HEK293 (cell line): ENCODE data around the gene LRRC8C.

Experiments used
- CTCF ChIA-PET: fragments of 350-600 bp; formaldehyde crosslinking; extraction: SDS; loops from one replicate; lab custom pipeline; 2021; ENCODE audit warnings: antibody characterized with exemption; lab: Yijun Ruan, JAX
- POLR2A ChIA-PET: fragments of 300-600 bp; formaldehyde crosslinking; extraction: SDS; loops from one replicate; lab custom pipeline; 2020; ENCODE audit warnings: antibody characterized with exemption, inconsistent platforms; lab: Yijun Ruan, JAX
- H3K27ac ChIP-seq: fragments of 200-500 bp; sonication (Bioruptor generic); 2 replicates; pipeline ENCODE4 v1.5.1; 2014; ENCODE audit warnings: low read depth, low read length, control low read depth, inconsistent platforms; ENCODE audit errors: extremely low read depth
- H3K36me3 ChIP-seq, 2 experiments: fragments of 200-500 bp in 1 of 2; sonication (Bioruptor generic) in 1 of 2; 1 replicate in 1 of 2; 2 replicates in 1 of 2; pipeline ENCODE4 v1.5.1; 2014 to 2017; ENCODE audit warnings: inconsistent platforms in 2 of 2, low read length in 2 of 2; ENCODE audit not compliant: control insufficient read depth in 2 of 2, insufficient read depth in 1 of 2
- H3K4me1 ChIP-seq: fragments of 200-500 bp; sonication (Bioruptor generic); 2 replicates; pipeline ENCODE4 v1.5.1; 2014; ENCODE audit warnings: mild to moderate bottlenecking, low read length, inconsistent platforms; ENCODE audit not compliant: control insufficient read depth, insufficient read depth
- H3K4me3 ChIP-seq: 2 replicates; pipeline ENCODE4 v1.5.1; 2011; ENCODE audit warnings: low read depth, mild to moderate bottlenecking, control low read depth, low read length, moderate library complexity
- H3K9me3 ChIP-seq: fragments of 200-500 bp; sonication (Bioruptor generic); 2 replicates; pipeline ENCODE4 v1.5.1; 2014; ENCODE audit warnings: low read depth, low read length, inconsistent platforms; ENCODE audit not compliant: control insufficient read depth, insufficient read depth
- GLI4 ChIP-seq: fragments of 450-650 bp; formaldehyde crosslinking; IDR thresholded peaks from 2 replicates; pipeline ENCODE4 v1.5.1; 2016; ENCODE audit warnings: missing biosample characterization, missing genetic modification characterization
- HIC1 ChIP-seq: fragments of 450-650 bp; formaldehyde crosslinking; IDR thresholded peaks from 2 replicates; pipeline ENCODE4 v1.5.1; 2016; ENCODE audit warnings: missing biosample characterization, missing genetic modification characterization
- HOXD13 ChIP-seq: sonication (generic); formaldehyde crosslinking; IDR thresholded peaks from 2 replicates; pipeline ENCODE4 v1.8.0; 2022; ENCODE audit warnings: missing genetic modification reagents, borderline replicate concordance
- KLF1 ChIP-seq: fragments of 450-650 bp; formaldehyde crosslinking; IDR thresholded peaks from 2 replicates; pipeline ENCODE4 v1.5.1; 2016; ENCODE audit warnings: missing biosample characterization, missing genetic modification characterization
- SCRT1 ChIP-seq: fragments of 450-650 bp; formaldehyde crosslinking; IDR thresholded peaks from 2 replicates; pipeline ENCODE4 v1.5.1; 2016; ENCODE audit warnings: missing biosample characterization, missing genetic modification characterization, borderline replicate concordance
- ZNF133 ChIP-seq: fragments of 450-650 bp; formaldehyde crosslinking; IDR thresholded peaks from 2 replicates; pipeline ENCODE4 v1.5.1; 2016; ENCODE audit warnings: missing biosample characterization, missing genetic modification characterization
- ZNF184 ChIP-seq: fragments of 450-650 bp; IDR thresholded peaks from 2 replicates; pipeline ENCODE4 v1.5.1; 2018; ENCODE audit warnings: missing biosample characterization, mild to moderate bottlenecking, missing genetic modification characterization
- ZNF2 ChIP-seq: fragments of 450-650 bp; formaldehyde crosslinking; IDR thresholded peaks from 2 replicates; pipeline ENCODE4 v1.5.1; 2016; ENCODE audit warnings: missing biosample characterization, missing genetic modification characterization
- ZNF23 ChIP-seq: fragments of 450-650 bp; formaldehyde crosslinking; IDR thresholded peaks from 2 replicates; pipeline ENCODE4 v1.5.1; 2016; ENCODE audit warnings: missing biosample characterization, missing genetic modification characterization, borderline replicate concordance
- ZNF354C ChIP-seq: fragments of 450-650 bp; formaldehyde crosslinking; IDR thresholded peaks from 2 replicates; pipeline ENCODE4 v1.5.1; 2016; ENCODE audit warnings: missing biosample characterization, missing genetic modification characterization, low read depth, borderline replicate concordance
- ZNF391 ChIP-seq: fragments of 450-650 bp; formaldehyde crosslinking; IDR thresholded peaks from 2 replicates; pipeline ENCODE4 v1.5.1; 2016; ENCODE audit warnings: low read depth, missing biosample characterization, missing genetic modification characterization, borderline replicate concordance
- ZNF558 ChIP-seq: fragments of 450-650 bp; formaldehyde crosslinking; IDR thresholded peaks from 2 replicates; pipeline ENCODE4 v1.5.1; 2016; ENCODE audit warnings: missing biosample characterization, missing genetic modification characterization
- ZNF560 ChIP-seq: fragments of 450-650 bp; formaldehyde crosslinking; IDR thresholded peaks from 2 replicates; pipeline ENCODE4 v1.5.1; 2017; ENCODE audit warnings: missing biosample characterization, missing genetic modification characterization, borderline replicate concordance
- ZNF600 ChIP-seq: fragments of 450-650 bp; formaldehyde crosslinking; IDR thresholded peaks from 2 replicates; pipeline ENCODE4 v1.5.1; 2016; ENCODE audit warnings: missing biosample characterization, missing genetic modification characterization
- ZNF624 ChIP-seq: fragments of 450-650 bp; formaldehyde crosslinking; IDR thresholded peaks from 2 replicates; pipeline ENCODE4 v1.5.1; 2017; ENCODE audit warnings: missing biosample characterization, missing genetic modification characterization
- ZNF629 ChIP-seq: fragments of 450-650 bp; formaldehyde crosslinking; IDR thresholded peaks from 2 replicates; pipeline ENCODE4 v1.5.1; 2017; ENCODE audit warnings: missing biosample characterization, missing genetic modification characterization
- ZNF639 ChIP-seq: fragments of 450-650 bp; formaldehyde crosslinking; IDR thresholded peaks from 2 replicates; pipeline ENCODE4 v1.5.1; 2016; ENCODE audit warnings: missing biosample characterization, missing genetic modification characterization
- ZNF654 ChIP-seq: fragments of 450-650 bp; formaldehyde crosslinking; IDR thresholded peaks from 2 replicates; pipeline ENCODE4 v1.5.1; 2016; ENCODE audit warnings: low read depth, missing biosample characterization, missing genetic modification characterization
- ZNF707 ChIP-seq: fragments of 450-650 bp; formaldehyde crosslinking; IDR thresholded peaks from 2 replicates; pipeline ENCODE4 v1.5.1; 2016; ENCODE audit warnings: missing biosample characterization, missing genetic modification characterization
- ZNF768 ChIP-seq: fragments of 450-650 bp; formaldehyde crosslinking; IDR thresholded peaks from 2 replicates; pipeline ENCODE4 v1.5.1; 2018; ENCODE audit warnings: missing biosample characterization, mild to moderate bottlenecking, missing genetic modification characterization
- ZNF776 ChIP-seq: fragments of 450-650 bp; formaldehyde crosslinking; IDR thresholded peaks from 2 replicates; pipeline ENCODE4 v1.5.0; 2017; ENCODE audit warnings: missing biosample characterization, missing genetic modification characterization, borderline replicate concordance
- ZNF830 ChIP-seq: fragments of 450-650 bp; IDR thresholded peaks from 2 replicates; pipeline ENCODE4 v1.5.0; 2018; ENCODE audit warnings: missing biosample characterization, missing genetic modification characterization, low read depth, mild to moderate bottlenecking, moderate library complexity
- ZXDB ChIP-seq: fragments of 450-650 bp; formaldehyde crosslinking; IDR thresholded peaks from 2 replicates; pipeline ENCODE4 v1.5.1; 2016; ENCODE audit warnings: missing biosample characterization, missing genetic modification characterization

The LRRC8C gene

GRCh38 chr1:89670711-89671110 is 37.8 kb downstream of the LRRC8C start:
- ChIA-PET CTCF (interaction anchor here (0.7 kb wide), 1 partner anchor 99 kb away, joined by 3 read pairs; no protein-coding TSS in a partner anchor), POLR2A (interaction anchor here (1.2 kb wide), 1 partner anchor 38 kb away, joined by 3 read pairs; the partner anchor contains the start of gene LRRC8C)
- H3K4me3 ChIP-seq, result no peak overlapping the region
- TF ChIP-seq ZXDB (no peak), HOXD13 (no peak), ZNF768 (tag by site-specific recombination) (no peak)
- H3K27ac ChIP-seq, result no peak overlapping the region
- peaks cover 8% of the 10 kb centered on the region; the same call in 1 of the 2 replicates for H3K4me1 ChIP-seq
- H3K36me3 ChIP-seq, result no peaks in the 10 kb centered on the region
- no peaks in the 10 kb centered on the region for H3K9me3 ChIP-seq

- peaks cover 8% of the 10 kb centered on the region; the same call in 1 of the 2 replicates for H3K4me1 ChIP-seq
- TF ChIP-seq ZNF624 (tag by site-specific recombination) (no peak), ZNF133 (tag by site-specific recombination) (peak; percentile 60), ZNF629 (peak; percentile 67), HIC1 (peak; percentile 57; the same call in 1 of the 2 replicates), ZNF558 (tag by site-specific recombination) (no peak), ZNF184 (0 out of 2 replicates have a peak, but pooled peaks have one; percentile 30), ZNF639 (tag by site-specific recombination) (peak; percentile 69)
- H3K36me3 ChIP-seq, result no peaks in the 10 kb centered on the region
- no peak overlapping the region for H3K27ac ChIP-seq
- no peak overlapping the region for H3K4me3 ChIP-seq
- no peaks in the 10 kb centered on the region for H3K9me3 ChIP-seq
- CTCF ChIA-PET, result interaction anchor here (1.3 kb wide), 1 partner anchor 23 kb away, joined by 5 read pairs; no protein-coding TSS in a partner anchor
- POLR2A ChIA-PET, result interaction anchor here (0.6 kb wide), 1 partner anchor 13 kb away, joined by 4 read pairs; no protein-coding TSS in a partner anchor
Observed at GRCh38 chr1:89671775-89672488, 39.0 kb downstream of the LRRC8C start.

- POLR2A ChIA-PET, result interaction anchor here (0.6 kb wide), 1 partner anchor 12 kb away, joined by 4 read pairs; no protein-coding TSS in a partner anchor
- Histone ChIP-seq H3K9me3 (no peaks in the 10 kb centered on the region), H3K36me3 (no peaks in the 10 kb centered on the region), H3K4me3 (no peak overlapping the region), H3K4me1 (peaks cover 8% of the 10 kb centered on the region; the same call in 1 of the 2 replicates), H3K27ac (no peak overlapping the region)
- TF ChIP-seq ZNF707 (tag by site-specific recombination) (no peak), ZNF23 (tag by site-specific recombination) (no peak), ZNF354C (tag by site-specific recombination) (no peak), ZNF391 (no peak), ZNF2 (tag by site-specific recombination) (no peak), GLI4 (tag by site-specific recombination) (no peak), ZNF600 (no peak), ZNF776 (tag by site-specific recombination) (no peak), ZNF560 (no peak), ZNF629 (no peak), KLF1 (no peak), ZNF654 (no peak), SCRT1 (tag by site-specific recombination) (no peak), ZNF830 (tag by site-specific recombination) (no peak)
- CTCF ChIA-PET, result interaction anchor here (1.3 kb wide), 1 partner anchor 24 kb away, joined by 5 read pairs; no protein-coding TSS in a partner anchor
Observed at GRCh38 chr1:89672489-89673183, 39.7 kb downstream of the LRRC8C start.
